ENCODE data around the gene KCTD21.

DNA sequence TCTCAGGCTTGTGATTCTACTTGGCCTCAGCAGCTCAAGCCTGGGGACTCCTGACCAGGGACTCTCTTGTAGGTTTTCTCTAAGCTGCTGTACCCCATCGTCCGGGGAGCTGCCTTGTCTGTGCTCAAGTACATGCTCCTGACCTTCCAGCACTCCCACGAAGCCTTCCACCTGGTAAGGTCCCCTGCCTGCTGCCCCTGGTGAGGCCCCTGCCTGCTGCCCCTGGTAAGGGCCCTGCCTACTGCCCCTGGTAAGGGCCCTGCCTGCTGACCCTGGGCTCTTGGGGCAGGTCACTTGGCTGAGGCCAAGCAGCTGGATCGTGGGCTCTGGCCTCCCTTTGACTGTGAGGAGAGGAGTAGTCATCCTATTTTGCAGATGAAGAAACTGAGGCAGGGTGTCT, 11.6 kb upstream of the KCTD21 start:
- TF ChIP-seq, protein P1, sequence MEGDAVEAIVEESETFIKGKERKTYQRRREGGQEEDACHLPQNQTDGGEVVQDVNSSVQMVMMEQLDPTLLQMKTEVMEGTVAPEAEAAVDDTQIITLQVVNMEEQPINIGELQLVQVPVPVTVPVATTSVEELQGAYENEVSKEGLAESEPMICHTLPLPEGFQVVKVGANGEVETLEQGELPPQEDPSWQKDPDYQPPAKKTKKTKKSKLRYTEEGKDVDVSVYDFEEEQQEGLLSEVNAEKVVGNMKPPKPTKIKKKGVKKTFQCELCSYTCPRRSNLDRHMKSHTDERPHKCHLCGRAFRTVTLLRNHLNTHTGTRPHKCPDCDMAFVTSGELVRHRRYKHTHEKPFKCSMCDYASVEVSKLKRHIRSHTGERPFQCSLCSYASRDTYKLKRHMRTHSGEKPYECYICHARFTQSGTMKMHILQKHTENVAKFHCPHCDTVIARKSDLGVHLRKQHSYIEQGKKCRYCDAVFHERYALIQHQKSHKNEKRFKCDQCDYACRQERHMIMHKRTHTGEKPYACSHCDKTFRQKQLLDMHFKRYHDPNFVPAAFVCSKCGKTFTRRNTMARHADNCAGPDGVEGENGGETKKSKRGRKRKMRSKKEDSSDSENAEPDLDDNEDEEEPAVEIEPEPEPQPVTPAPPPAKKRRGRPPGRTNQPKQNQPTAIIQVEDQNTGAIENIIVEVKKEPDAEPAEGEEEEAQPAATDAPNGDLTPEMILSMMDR (IDR thresholded peaks at IDR 0.05; ENCODE audit: poor library complexity): no peak
- TF ChIP-seq EZH2 (IDR thresholded peaks at IDR 0.05; ENCODE audit: borderline replicate concordance): no peak

Measured in hepatocyte (in vitro differentiated cells).